Endothelial cell of umbilical vein (primary cell): Measurements from ENCODE around the gene PRPF40A. TPM values are rescaled to one million over a fixed set of nuclear protein-coding genes. Genes with fewer than 3 reads are reported as not detected.

Source experiments
- BruUV-seq: library from RNA; stranded (reverse); fragments of 400-500 nt; replicated peaks from 2 replicates; lab custom pipeline; 2021; lab: Mats Ljungman, UMichigan
- CTCF ChIA-PET: fragments of 300-600, 350-600 bp; sonication (Branson Sonifier 250); formaldehyde crosslinking; loops from one replicate; lab custom pipeline; 2021; ENCODE audit warnings: antibody characterized with exemption, inconsistent platforms; lab: Charles Lee
- POLR2A ChIA-PET: fragments of 300-600, 350-600 bp; sonication (Branson Sonifier 250); formaldehyde crosslinking; loops from one replicate; lab custom pipeline; 2021; ENCODE audit warnings: antibody characterized with exemption, inconsistent platforms; lab: Charles Lee
- DNase-seq: peaks from one replicate; pipeline ENCODE4 v3.0.0-alpha.2; 2011; ENCODE audit warnings: low read depth, low spot score
- FAIRE-seq: peaks from 2 replicates; lab custom pipeline; 2011; peaks lifted over from hg19 to GRCh38; lab: Jason Lieb, UNC
- H2AFZ ChIP-seq: 2 replicates; pipeline ENCODE4 v1.6.0; 2012; ENCODE audit warnings: low read depth, low read length, control low read depth, inconsistent platforms
- H3K27ac ChIP-seq: 2 replicates; pipeline ENCODE4 v1.5.1; 2011; ENCODE audit warnings: low read depth, mild to moderate bottlenecking, control low read depth, low read length, moderate library complexity; ENCODE audit not compliant: insufficient read depth
- H3K27me3 ChIP-seq, 2 experiments: 2 replicates each; pipeline versions ENCODE4 v1.6.0 to v1.6.1; 2011; ENCODE audit warnings: low read length in 2 of 2, mixed read lengths in 1 of 2; ENCODE audit not compliant: control insufficient read depth in 2 of 2, insufficient read depth in 2 of 2
- H3K36me3 ChIP-seq, 2 experiments: 2 replicates in 1 of 2; 3 replicates in 1 of 2; pipeline ENCODE4 v1.5.1; 2011; ENCODE audit warnings: low read length in 2 of 2, mild to moderate bottlenecking in 1 of 2, moderate library complexity in 1 of 2; ENCODE audit not compliant: control insufficient read depth in 2 of 2, insufficient read depth in 2 of 2; ENCODE audit errors: extremely low read depth in 1 of 2
- H3K4me1 ChIP-seq: 3 replicates; pipeline ENCODE4 v1.5.1; 2011; ENCODE audit warnings: mild to moderate bottlenecking, low read length; ENCODE audit not compliant: control insufficient read depth, insufficient read depth; ENCODE audit errors: extremely low read depth
- H3K4me2 ChIP-seq: 2 replicates; pipeline ENCODE4 v1.6.1; 2011; ENCODE audit warnings: low read length, control low read depth, mixed read lengths; ENCODE audit not compliant: insufficient read depth
- H3K4me3 ChIP-seq, 3 experiments: fragments of 200-600 bp in 1 of 3; sonication (generic), shearing (Covaris generic) in 1 of 3; replicated peaks in 1 of 3; 2 replicates each; pipeline ENCODE4 v1.5.1; 2011 to 2016; ENCODE audit warnings: control low read depth in 3 of 3, low read length in 3 of 3, mild to moderate bottlenecking in 2 of 3, inconsistent platforms in 1 of 3, low read depth in 1 of 3, moderate library complexity in 1 of 3; ENCODE audit not compliant: insufficient read depth in 1 of 3
- H3K79me2 ChIP-seq: 2 replicates; pipeline ENCODE4 v1.6.0; 2012; ENCODE audit warnings: low read length, inconsistent platforms; ENCODE audit not compliant: control insufficient read depth, insufficient read depth
- H3K9ac ChIP-seq: replicated peaks from 2 replicates; pipeline ENCODE3; 2011; ENCODE audit warnings: low read length, control low read depth; ENCODE audit not compliant: insufficient read depth; ENCODE audit errors: extremely low read depth
- H3K9me1 ChIP-seq: replicated peaks from 3 replicates; pipeline ENCODE4 v1.6.0; 2011; ENCODE audit warnings: mild to moderate bottlenecking, low read length; ENCODE audit not compliant: control insufficient read depth, insufficient read depth; ENCODE audit errors: extremely low read depth
- H3K9me3 ChIP-seq: replicated peaks from 2 replicates; pipeline ENCODE4 v1.5.1; 2012; ENCODE audit warnings: low read length, inconsistent platforms; ENCODE audit not compliant: control insufficient read depth, insufficient read depth
- H4K20me1 ChIP-seq: replicated peaks from 2 replicates; pipeline ENCODE3; 2011; ENCODE audit warnings: mild to moderate bottlenecking, low read length; ENCODE audit not compliant: control insufficient read depth, insufficient read depth; ENCODE audit errors: extremely low read depth
- EZH2 ChIP-seq: IDR thresholded peaks from 2 replicates; pipeline ENCODE4 v1.6.1; 2012; ENCODE audit warnings: borderline replicate concordance, low read depth, mild to moderate bottlenecking, moderate library complexity, low read length, inconsistent platforms; ENCODE audit not compliant: severe bottlenecking
- FOS ChIP-seq: IDR thresholded peaks from 2 replicates; pipeline ENCODE4 v1.6.1; 2011; ENCODE audit warnings: mild to moderate bottlenecking, low read length, moderate library complexity, borderline replicate concordance; ENCODE audit not compliant: insufficient read depth
- GATA2 ChIP-seq: IDR thresholded peaks from 2 replicates; pipeline ENCODE4 v1.7.0; 2011; ENCODE audit warnings: low read depth, mild to moderate bottlenecking, moderate library complexity, mixed read lengths, low read length; ENCODE audit not compliant: insufficient read length, insufficient read depth
- JUN ChIP-seq: IDR thresholded peaks from 2 replicates; pipeline ENCODE4 v1.6.1; 2011; ENCODE audit warnings: borderline replicate concordance, low read depth; ENCODE audit not compliant: insufficient read length, insufficient read depth
- MYC ChIP-seq: IDR thresholded peaks from one replicate; pipeline ENCODE4 v1.6.1; 2011; ENCODE audit warnings: mild to moderate bottlenecking, low read depth, low read length
- POLR2A ChIP-seq: IDR thresholded peaks from 2 replicates; pipeline ENCODE4 v1.6.1; 2012; ENCODE audit warnings: low read depth, mild to moderate bottlenecking, control low read depth, low read length
- POLR2AphosphoS5 ChIP-seq: IDR thresholded peaks from 2 replicates; pipeline ENCODE4 v1.6.1; 2012; ENCODE audit warnings: low read depth, mild to moderate bottlenecking, control low read depth, low read length, moderate library complexity; ENCODE audit not compliant: insufficient read depth
- dilution Hi-C: fragments of 300-500 bp; cut with MboI; formaldehyde crosslinking; loops from one replicate; pipeline ENCODE4 v1.15.0; 2019; ENCODE audit warnings: low sequenced_read_pairs; ENCODE audit not compliant: extremely low pct_ligation_motif_present
- intact Hi-C: fragments of 100-400 bp; cut with micrococcal nuclease; formaldehyde crosslinking; loops from one replicate; pipeline ENCODE4 v1.10.0; 2022
- polyA plus RNA-seq, 4 experiments: library from polyadenylated mRNA; depleted of rRNA in 3 of 4; stranded (reverse) in 3 of 4; unstranded in 1 of 4; fragments of >200 nt; gene quantifications; 2 replicates each; pipeline versions ENCODE4 v1.2.1 to v1.2.3, GENCODE V29; 2011 to 2012; ENCODE audit warnings: missing spikeins in 1 of 4
- total RNA-seq: library from RNA; stranded (reverse); gene quantifications from 2 replicates; pipeline ENCODE4 v1.2.3, GENCODE V29; 2021
- TF ChIP-seq, protein P1 (sequence below): IDR thresholded peaks from 2 replicates; pipeline ENCODE4 v1.6.1; 2011; ENCODE audit not compliant: insufficient read depth, insufficient read length
- TF ChIP-seq, protein P2 (sequence below), 2 donors: IDR thresholded peaks; 1 replicate in 1 of 2; 2 replicates in 1 of 2; pipeline ENCODE4 v1.5.1; 2011; ENCODE audit warnings: low read length in 2 of 2, mild to moderate bottlenecking in 2 of 2, moderate library complexity in 2 of 2, control low read depth in 1 of 2, inconsistent platforms in 1 of 2, low read depth in 1 of 2; ENCODE audit not compliant: insufficient read depth in 1 of 2; ENCODE audit errors: extremely low read depth in 1 of 2

PRPF40A gene
- total and polyA plus RNA-seq, 2 donors (not counting 3 experiments of a cell fraction or from before 2014, with no cell fraction given), result 58.2 to 123 TPM

DNA sequence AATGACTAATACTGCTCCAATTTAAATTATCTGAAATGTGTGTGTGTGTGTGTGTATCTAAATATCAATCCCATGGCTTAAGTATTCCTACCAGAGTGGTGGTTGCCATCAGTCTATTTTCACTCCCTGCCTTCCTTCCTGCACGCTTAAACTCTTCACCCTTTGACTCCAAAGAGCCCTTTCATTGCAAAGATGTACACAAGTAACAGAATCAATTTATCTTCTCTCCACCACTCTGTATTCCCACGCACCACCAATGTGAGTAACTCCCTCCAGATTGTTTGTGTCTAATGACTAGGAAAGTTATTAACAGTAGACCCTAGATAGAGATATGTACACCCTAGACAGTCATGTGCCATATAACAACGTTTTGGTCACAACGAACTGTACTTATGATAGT lies 44.0 kb upstream of the PRPF40A start:
- no TSS peak for BruUV-seq
- Histone ChIP-seq H2AFZ (no peak overlapping the region), H3K79me2 (no peaks in the 10 kb centered on the region), H3K4me3 (no peak overlapping the region), H3K4me2 (no peak overlapping the region), H3K36me3 (peaks cover 0 to 2% of the 10 kb centered on the region in 2 experiments), H4K20me1 (no peaks in the 10 kb centered on the region), H3K27ac (no peak overlapping the region), H3K27me3 (no peaks in the 10 kb centered on the region), H3K9ac (no peak overlapping the region), H3K9me3 (no peaks in the 10 kb centered on the region), H3K4me1 (no peaks in the 10 kb centered on the region), H3K9me1 (no peaks in the 10 kb centered on the region)
- CTCF ChIA-PET, result no interaction called here
- DNase-seq, result no peak
- no peak for FAIRE-seq
- dilution Hi-C loops, result no loop called here
- POLR2A ChIA-PET, result no interaction called here
- intact Hi-C loops, result no loop called here
- TF ChIP-seq GATA2 (no peak), POLR2A (no peak), FOS (no peak), EZH2 (no peak), POLR2AphosphoS5 (no peak), JUN (no peak), MYC (no peak)
- TF ChIP-seq, protein P1, sequence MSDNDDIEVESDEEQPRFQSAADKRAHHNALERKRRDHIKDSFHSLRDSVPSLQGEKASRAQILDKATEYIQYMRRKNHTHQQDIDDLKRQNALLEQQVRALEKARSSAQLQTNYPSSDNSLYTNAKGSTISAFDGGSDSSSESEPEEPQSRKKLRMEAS, result no peak
- TF ChIP-seq, protein P2, sequence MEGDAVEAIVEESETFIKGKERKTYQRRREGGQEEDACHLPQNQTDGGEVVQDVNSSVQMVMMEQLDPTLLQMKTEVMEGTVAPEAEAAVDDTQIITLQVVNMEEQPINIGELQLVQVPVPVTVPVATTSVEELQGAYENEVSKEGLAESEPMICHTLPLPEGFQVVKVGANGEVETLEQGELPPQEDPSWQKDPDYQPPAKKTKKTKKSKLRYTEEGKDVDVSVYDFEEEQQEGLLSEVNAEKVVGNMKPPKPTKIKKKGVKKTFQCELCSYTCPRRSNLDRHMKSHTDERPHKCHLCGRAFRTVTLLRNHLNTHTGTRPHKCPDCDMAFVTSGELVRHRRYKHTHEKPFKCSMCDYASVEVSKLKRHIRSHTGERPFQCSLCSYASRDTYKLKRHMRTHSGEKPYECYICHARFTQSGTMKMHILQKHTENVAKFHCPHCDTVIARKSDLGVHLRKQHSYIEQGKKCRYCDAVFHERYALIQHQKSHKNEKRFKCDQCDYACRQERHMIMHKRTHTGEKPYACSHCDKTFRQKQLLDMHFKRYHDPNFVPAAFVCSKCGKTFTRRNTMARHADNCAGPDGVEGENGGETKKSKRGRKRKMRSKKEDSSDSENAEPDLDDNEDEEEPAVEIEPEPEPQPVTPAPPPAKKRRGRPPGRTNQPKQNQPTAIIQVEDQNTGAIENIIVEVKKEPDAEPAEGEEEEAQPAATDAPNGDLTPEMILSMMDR (IDR thresholded peaks at IDR 0.05; ENCODE audit: extremely low read depth in 1 of 2, insufficient read depth in 1 of 2, low read depth in 1 of 2, low read length in 2 of 2), result no peak
